OCI-LY7 (cell line): Measurements from ENCODE around the gene RFX3.

Source experiments
- EZH2phosphoT487 ChIP-seq: fragments of 200-600 bp; sonication (generic); IDR thresholded peaks from 2 replicates; pipeline ENCODE4 v1.6.1; 2018; ENCODE audit warnings: low read depth, borderline replicate concordance, mild to moderate bottlenecking, mixed run types, antibody characterized with exemption, low read length, moderate library complexity, mixed read lengths
- TF ChIP-seq, protein P1 (sequence below): fragments of 200-600 bp; sonication (generic); conservative IDR thresholded peaks from 2 replicates; pipeline ENCODE4 v1.5.1; 2014; ENCODE audit warnings: mild to moderate bottlenecking, antibody characterized with exemption, low read length, moderate library complexity, mixed read lengths

DNA sequence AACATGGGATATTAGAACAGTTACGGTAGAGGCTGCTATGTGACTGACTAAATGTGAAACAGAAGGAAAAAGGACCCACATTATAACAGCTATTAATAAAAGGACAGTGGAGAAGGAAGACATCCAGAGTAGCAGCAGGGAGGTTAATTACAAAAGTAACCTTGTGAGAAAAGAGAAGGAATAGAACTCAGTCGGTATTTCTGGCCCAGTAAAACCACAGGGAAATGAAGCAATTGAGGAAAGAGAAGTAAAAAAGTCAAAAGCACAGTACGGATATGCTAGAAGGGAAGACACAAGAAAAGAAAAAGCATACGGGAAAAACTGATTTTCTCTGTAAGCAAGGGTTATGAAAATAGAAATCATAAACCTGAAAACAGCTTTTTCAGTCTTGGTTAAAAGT is 164.7 kb downstream of the RFX3 start:
- TF ChIP-seq, protein P1, sequence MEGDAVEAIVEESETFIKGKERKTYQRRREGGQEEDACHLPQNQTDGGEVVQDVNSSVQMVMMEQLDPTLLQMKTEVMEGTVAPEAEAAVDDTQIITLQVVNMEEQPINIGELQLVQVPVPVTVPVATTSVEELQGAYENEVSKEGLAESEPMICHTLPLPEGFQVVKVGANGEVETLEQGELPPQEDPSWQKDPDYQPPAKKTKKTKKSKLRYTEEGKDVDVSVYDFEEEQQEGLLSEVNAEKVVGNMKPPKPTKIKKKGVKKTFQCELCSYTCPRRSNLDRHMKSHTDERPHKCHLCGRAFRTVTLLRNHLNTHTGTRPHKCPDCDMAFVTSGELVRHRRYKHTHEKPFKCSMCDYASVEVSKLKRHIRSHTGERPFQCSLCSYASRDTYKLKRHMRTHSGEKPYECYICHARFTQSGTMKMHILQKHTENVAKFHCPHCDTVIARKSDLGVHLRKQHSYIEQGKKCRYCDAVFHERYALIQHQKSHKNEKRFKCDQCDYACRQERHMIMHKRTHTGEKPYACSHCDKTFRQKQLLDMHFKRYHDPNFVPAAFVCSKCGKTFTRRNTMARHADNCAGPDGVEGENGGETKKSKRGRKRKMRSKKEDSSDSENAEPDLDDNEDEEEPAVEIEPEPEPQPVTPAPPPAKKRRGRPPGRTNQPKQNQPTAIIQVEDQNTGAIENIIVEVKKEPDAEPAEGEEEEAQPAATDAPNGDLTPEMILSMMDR, result no peak
- TF ChIP-seq EZH2phosphoT487, result no peak
